ENCODE measurements around the gene WDR11. TPM values are rescaled to one million over a fixed set of nuclear protein-coding genes. Genes with fewer than 3 reads are reported as not detected.

The WDR11 gene
- total RNA-seq, 4 donors from 2014 or later: 40.5 to 61.8 (median 57.7) TPM

DNA sequence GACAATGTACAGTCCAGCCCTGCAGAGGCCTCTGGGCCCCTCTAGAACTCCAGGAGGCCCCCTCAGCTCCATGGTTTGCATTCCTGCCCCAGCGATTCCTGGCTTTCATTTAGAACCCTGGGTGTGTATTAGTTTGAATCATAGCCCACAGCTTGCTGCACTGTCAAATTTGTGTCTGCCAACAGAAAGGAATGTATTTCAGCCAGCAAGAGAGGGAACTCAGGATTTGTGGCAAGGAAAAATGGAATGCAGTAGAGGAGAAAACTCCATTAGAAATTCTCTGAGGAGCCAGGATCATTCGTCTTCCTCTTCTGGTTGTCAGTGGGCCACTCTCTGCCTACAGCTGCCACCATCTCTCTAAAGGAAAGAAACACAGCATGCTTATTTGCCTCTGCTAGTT, 27.9 kb upstream of the WDR11 start:
- TF ChIP-seq, protein P1, sequence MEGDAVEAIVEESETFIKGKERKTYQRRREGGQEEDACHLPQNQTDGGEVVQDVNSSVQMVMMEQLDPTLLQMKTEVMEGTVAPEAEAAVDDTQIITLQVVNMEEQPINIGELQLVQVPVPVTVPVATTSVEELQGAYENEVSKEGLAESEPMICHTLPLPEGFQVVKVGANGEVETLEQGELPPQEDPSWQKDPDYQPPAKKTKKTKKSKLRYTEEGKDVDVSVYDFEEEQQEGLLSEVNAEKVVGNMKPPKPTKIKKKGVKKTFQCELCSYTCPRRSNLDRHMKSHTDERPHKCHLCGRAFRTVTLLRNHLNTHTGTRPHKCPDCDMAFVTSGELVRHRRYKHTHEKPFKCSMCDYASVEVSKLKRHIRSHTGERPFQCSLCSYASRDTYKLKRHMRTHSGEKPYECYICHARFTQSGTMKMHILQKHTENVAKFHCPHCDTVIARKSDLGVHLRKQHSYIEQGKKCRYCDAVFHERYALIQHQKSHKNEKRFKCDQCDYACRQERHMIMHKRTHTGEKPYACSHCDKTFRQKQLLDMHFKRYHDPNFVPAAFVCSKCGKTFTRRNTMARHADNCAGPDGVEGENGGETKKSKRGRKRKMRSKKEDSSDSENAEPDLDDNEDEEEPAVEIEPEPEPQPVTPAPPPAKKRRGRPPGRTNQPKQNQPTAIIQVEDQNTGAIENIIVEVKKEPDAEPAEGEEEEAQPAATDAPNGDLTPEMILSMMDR (IDR thresholded peaks at IDR 0.05): no peak
- no peaks in the 10 kb centered on the region for H3K27me3 ChIP-seq
- no peak for DNase-seq (ENCODE audit: low spot score in 2 of 2)
- H3K4me1 ChIP-seq: no peaks in the 10 kb centered on the region
- no peaks in the 10 kb centered on the region for H3K36me3 ChIP-seq
- H3K4me3 ChIP-seq: no peak overlapping the region
- H3K9me3 ChIP-seq: no peaks in the 10 kb centered on the region
- WGBS, 2 donors: 34 to 60% methylated on average over 2 of the region's 2 CpGs
- H3K27ac ChIP-seq: no peak overlapping the region

DNA sequence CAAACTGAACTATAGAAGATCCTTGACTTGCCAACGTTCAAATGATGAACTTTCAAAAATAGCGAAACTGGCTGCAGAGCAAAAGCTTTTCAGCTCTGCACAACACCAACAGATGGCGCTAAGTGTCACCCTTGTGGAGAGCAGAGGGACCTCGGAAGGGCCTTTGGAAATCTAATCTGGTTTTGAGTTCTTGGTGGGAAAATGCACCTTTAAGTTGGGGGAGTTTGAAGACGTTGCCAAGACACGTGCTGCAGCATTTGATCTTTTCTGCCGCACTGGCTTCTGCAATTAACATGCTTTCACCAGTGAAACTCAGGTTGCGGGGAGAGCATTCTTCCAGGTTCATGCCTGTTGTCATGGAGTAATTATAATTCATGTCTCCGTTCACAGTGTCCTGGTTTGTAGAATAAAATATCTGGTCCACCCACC, 26.3 kb upstream of the WDR11 start:
- Histone ChIP-seq H3K36me3 (no peaks in the 10 kb centered on the region), H3K27ac (no peak overlapping the region), H3K27me3 (no peaks in the 10 kb centered on the region), H3K4me3 (no peak overlapping the region), H3K9me3 (no peaks in the 10 kb centered on the region), H3K4me1 (no peaks in the 10 kb centered on the region)
- WGBS, 2 donors: 38 to 52% methylated on average over 9 of the region's 9 CpGs
- TF ChIP-seq POLR2A (IDR thresholded peaks at IDR 0.05) (no peak), EP300 (IDR thresholded peaks at IDR 0.05) (no peak)
- TF ChIP-seq, protein P1 (IDR thresholded peaks at IDR 0.05): peak; percentile 9 to 35 (median 18)
- no peak for DNase-seq (ENCODE audit: low spot score in 2 of 2)

DNA sequence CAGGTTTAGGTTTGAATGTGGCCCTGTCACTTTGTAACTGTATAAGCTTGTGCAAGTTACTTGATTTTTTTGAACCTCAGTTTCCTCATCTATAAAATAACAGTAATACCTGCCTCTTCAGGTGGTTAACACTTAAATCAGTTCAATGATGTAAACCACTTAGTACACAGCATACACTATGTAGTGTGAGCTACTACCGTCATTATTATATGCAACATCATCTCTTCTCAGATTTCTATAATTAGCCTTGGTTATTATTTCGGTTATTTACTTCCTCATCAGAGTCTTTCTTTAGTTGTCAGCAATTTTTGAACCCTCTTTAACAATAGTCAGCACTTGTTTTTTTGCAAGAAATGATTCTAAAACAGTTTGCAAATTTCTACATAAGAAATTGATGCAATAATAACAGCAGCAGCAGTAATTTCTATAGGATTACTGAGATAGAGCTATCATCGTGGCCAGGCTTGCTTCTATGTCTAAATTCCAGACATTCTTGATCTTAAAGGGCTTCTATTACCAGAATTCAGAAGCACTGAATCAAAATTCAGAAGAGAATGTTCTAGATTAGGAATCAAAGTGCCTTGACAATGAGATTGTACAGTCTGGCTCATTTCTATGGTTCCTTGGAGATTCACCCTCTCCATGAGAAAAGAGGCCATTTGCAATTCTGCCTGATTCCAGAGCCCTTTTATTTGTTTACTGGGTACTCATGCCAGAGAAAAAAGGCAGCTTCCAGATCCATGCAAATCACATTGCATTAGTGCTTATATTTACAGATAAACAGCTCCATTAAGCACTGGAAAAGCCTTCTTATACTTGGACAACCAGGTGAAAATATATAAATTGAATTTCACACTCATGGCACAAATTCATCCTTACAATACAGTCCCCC, 25.0 kb upstream of the WDR11 start:
- DNase-seq (ENCODE audit: low spot score in 2 of 2): no peak
- WGBS, 2 donors: 41 to 46% methylated on average over 3 of the region's 3 CpGs
- no peaks in the 10 kb centered on the region for H3K36me3 ChIP-seq
- H3K9me3 ChIP-seq: no peaks in the 10 kb centered on the region
- TF ChIP-seq, protein P1 (IDR thresholded peaks at IDR 0.05): no peak
- no peaks in the 10 kb centered on the region for H3K4me1 ChIP-seq
- H3K4me3 ChIP-seq: no peak overlapping the region
- H3K27me3 ChIP-seq: no peaks in the 10 kb centered on the region
- no peak overlapping the region for H3K27ac ChIP-seq

DNA sequence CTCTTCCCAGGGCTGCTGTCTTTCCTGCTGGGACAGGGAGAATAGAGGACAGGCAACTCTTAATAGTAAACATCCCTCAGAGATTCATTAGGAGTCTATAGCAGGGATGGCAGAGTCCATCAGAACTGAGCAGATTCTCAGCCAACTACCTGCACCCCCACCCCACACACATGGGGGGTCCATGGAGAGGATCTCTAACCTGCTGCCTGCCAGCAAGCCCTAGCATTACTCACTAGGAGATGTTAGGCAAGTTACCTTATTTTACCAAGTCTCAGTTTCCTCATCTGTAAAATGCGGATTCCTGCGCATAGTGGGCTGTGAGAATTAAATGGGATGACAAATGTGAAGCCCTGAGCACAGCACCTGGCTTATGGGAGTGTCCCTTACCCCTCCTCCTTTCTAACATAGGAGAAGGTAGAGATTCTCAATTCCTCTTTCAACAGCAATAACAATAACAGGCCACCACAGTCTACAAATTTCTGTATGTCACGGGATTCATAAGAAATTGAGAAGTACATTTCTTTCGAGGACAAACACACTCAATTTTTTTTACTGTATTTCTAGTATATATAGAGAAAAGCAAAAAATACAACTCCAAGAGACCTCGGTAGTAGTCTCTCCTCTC, 23.8 kb upstream of the WDR11 start:
- no peaks in the 10 kb centered on the region for H3K36me3 ChIP-seq
- DNase-seq (ENCODE audit: low spot score in 2 of 2): no peak
- no peaks in the 10 kb centered on the region for H3K9me3 ChIP-seq
- TF ChIP-seq EP300 (IDR thresholded peaks at IDR 0.05): no peak
- TF ChIP-seq, protein P1 (IDR thresholded peaks at IDR 0.05): no peak
- TF ChIP-seq POLR2A (IDR thresholded peaks at IDR 0.05): no peak
- no peaks in the 10 kb centered on the region for H3K4me1 ChIP-seq
- no peak overlapping the region for H3K4me3 ChIP-seq
- H3K27me3 ChIP-seq: no peaks in the 10 kb centered on the region
- no peak overlapping the region for H3K27ac ChIP-seq
- 70 to 73% methylated on average over 5 of the region's 5 CpGs for WGBS, 2 donors

DNA sequence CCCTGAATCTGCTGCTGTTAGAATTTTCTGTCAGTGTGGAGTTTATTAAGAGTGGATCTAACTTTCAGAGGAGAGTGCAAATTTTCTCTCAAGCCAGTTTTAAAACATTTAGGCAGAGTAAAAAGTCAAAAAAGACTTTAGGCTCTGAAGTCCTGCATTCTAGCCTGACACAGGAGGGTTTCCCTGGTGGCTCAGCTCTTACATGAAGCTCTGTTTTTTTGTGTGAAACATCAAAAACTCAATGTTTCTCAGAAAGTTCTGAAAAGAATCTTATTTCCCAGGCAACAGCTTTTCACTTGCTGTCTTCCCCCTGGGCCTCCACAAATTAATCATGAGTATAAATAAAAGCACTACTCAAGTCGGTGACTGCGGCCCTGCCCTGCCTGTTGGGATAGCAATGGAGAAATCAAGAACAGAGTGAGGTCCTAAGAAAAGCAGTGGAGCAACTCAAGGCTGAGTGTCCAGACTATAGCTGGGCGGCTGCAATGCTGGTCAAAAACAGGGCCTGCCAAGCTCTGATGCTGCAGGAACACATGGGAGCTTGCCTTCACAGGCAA, 22.3 kb upstream of the WDR11 start:
- no peak for TF ChIP-seq POLR2A (IDR thresholded peaks at IDR 0.05)
- no peak for TF ChIP-seq EP300 (IDR thresholded peaks at IDR 0.05)
- TF ChIP-seq, protein P1 (IDR thresholded peaks at IDR 0.05): no peak

More for the DNA sequence above, 22.3 kb upstream of the WDR11 start:
- Histone ChIP-seq H3K36me3 (no peaks in the 10 kb centered on the region), H3K27ac (no peak overlapping the region), H3K4me3 (no peak overlapping the region), H3K4me1 (no peaks in the 10 kb centered on the region), H3K27me3 (no peaks in the 10 kb centered on the region), H3K9me3 (no peaks in the 10 kb centered on the region)
- DNase-seq (ENCODE audit: low spot score in 2 of 2): no peak
- WGBS, 2 donors: 76 to 82% methylated on average over 3 of the region's 3 CpGs

All from tibial nerve (tissue), 4 donors.